H9 (cell line): Measurements from ENCODE around the gene PDZD7. TPM values are rescaled to one million over a fixed set of nuclear protein-coding genes. Genes with fewer than 3 reads are reported as not detected.

Source experiments
- DNase-seq: peaks from one replicate; pipeline ENCODE4 v3.0.0-alpha.2; 2017
- H2AFZ ChIP-seq: one replicate; pipeline ENCODE4 v1.6.1; 2013; ENCODE audit warnings: mild to moderate bottlenecking, low read length, control low read depth, moderate library complexity
- H2AK5ac ChIP-seq: 2 replicates; pipeline ENCODE4 v1.6.1; 2013; ENCODE audit warnings: low read length, control low read depth, mixed read lengths; ENCODE audit not compliant: insufficient read length
- H2BK120ac ChIP-seq: one replicate; pipeline ENCODE4 v1.6.1; 2013; ENCODE audit warnings: low read depth, mild to moderate bottlenecking, low read length, control low read depth, inconsistent platforms; ENCODE audit not compliant: poor library complexity, severe bottlenecking
- H2BK12ac ChIP-seq: 2 replicates; pipeline ENCODE4 v1.6.1; 2013; ENCODE audit warnings: low read length, control low read depth, mixed read lengths, low read depth; ENCODE audit not compliant: insufficient read length
- H2BK15ac ChIP-seq: 2 replicates; pipeline ENCODE4 v1.6.1; 2013; ENCODE audit warnings: low read depth, low read length, control low read depth
- H2BK20ac ChIP-seq: one replicate; pipeline ENCODE4 v1.6.1; 2013; ENCODE audit warnings: low read depth, mild to moderate bottlenecking, low read length, control low read depth, inconsistent platforms; ENCODE audit not compliant: poor library complexity, severe bottlenecking
- H2BK5ac ChIP-seq: 2 replicates; pipeline ENCODE4 v1.6.1; 2013; ENCODE audit warnings: low read length, control low read depth, mixed read lengths; ENCODE audit not compliant: insufficient read length
- H3K14ac ChIP-seq: 2 replicates; pipeline ENCODE4 v1.6.1; 2013; ENCODE audit warnings: low read length, control low read depth; ENCODE audit not compliant: insufficient read depth
- H3K18ac ChIP-seq: 2 replicates; pipeline ENCODE4 v1.6.1; 2013; ENCODE audit warnings: low read depth, mild to moderate bottlenecking, mixed read lengths, low read length, control low read depth; ENCODE audit not compliant: insufficient read length
- H3K23ac ChIP-seq: 2 replicates; pipeline ENCODE4 v1.6.1; 2013; ENCODE audit warnings: low read length, control low read depth, mixed read lengths, low read depth; ENCODE audit not compliant: insufficient read length
- H3K23me2 ChIP-seq: 2 replicates; pipeline ENCODE4 v1.6.1; 2013; ENCODE audit warnings: low read depth, mild to moderate bottlenecking, mixed read lengths, low read length, control low read depth; ENCODE audit not compliant: insufficient read length, poor library complexity, severe bottlenecking
- H3K27ac ChIP-seq: 2 replicates; pipeline ENCODE4 v1.5.1; 2013; ENCODE audit warnings: low read length, control low read depth, mixed read lengths, low read depth; ENCODE audit not compliant: insufficient read length
- H3K27me3 ChIP-seq: 2 replicates; pipeline ENCODE4 v1.6.1; 2013; ENCODE audit warnings: low read length, control low read depth, inconsistent platforms; ENCODE audit not compliant: insufficient read depth
- H3K4ac ChIP-seq: 2 replicates; pipeline ENCODE4 v1.6.1; 2013; ENCODE audit warnings: low read depth, mild to moderate bottlenecking, control low read depth, inconsistent platforms, low read length, moderate library complexity
- H3K4me1 ChIP-seq: 2 replicates; pipeline ENCODE4 v1.6.1; 2013; ENCODE audit warnings: low read length, control low read depth, inconsistent platforms; ENCODE audit not compliant: insufficient read depth
- H3K4me2 ChIP-seq: 2 replicates; pipeline ENCODE4 v1.6.1; 2013; ENCODE audit warnings: low read length, control low read depth, mixed read lengths; ENCODE audit not compliant: insufficient read length, insufficient read depth
- H3K56ac ChIP-seq: 2 replicates; pipeline ENCODE4 v1.6.1; 2013; ENCODE audit warnings: low read depth, mild to moderate bottlenecking, mixed read lengths, low read length, control low read depth; ENCODE audit not compliant: insufficient read length
- H3K79me1 ChIP-seq: 2 replicates; pipeline ENCODE4 v1.6.1; 2013; ENCODE audit warnings: low read depth, mild to moderate bottlenecking, moderate library complexity, low read length, control low read depth, inconsistent platforms; ENCODE audit not compliant: insufficient read depth, poor library complexity, severe bottlenecking
- H3K79me2 ChIP-seq: 2 replicates; pipeline ENCODE4 v1.6.1; 2013; ENCODE audit warnings: low read length, control low read depth, inconsistent platforms; ENCODE audit not compliant: insufficient read depth
- H3K9ac ChIP-seq: 2 replicates; pipeline ENCODE4 v1.6.1; 2013; ENCODE audit warnings: low read length, control low read depth, mixed read lengths; ENCODE audit not compliant: insufficient read length; ENCODE audit errors: extremely low read depth
- H3K9me3 ChIP-seq: one replicate; pipeline ENCODE4 v1.6.1; 2013; ENCODE audit warnings: low read depth, low read length, inconsistent platforms; ENCODE audit not compliant: control insufficient read depth
- H3T11ph ChIP-seq: one replicate; pipeline ENCODE4 v1.6.1; 2013; ENCODE audit warnings: mild to moderate bottlenecking, low read length, control low read depth, inconsistent platforms
- H4K20me1 ChIP-seq: one replicate; pipeline ENCODE4 v1.6.1; 2013; ENCODE audit not compliant: control insufficient read depth, insufficient read length, insufficient read depth
- H4K5ac ChIP-seq: 2 replicates; pipeline ENCODE4 v1.6.1; 2013; ENCODE audit warnings: low read depth, mild to moderate bottlenecking, mixed read lengths, low read length, control low read depth; ENCODE audit not compliant: insufficient read length
- H4K8ac ChIP-seq: replicated peaks from 2 replicates; pipeline ENCODE4 v1.6.1; 2013; ENCODE audit warnings: low read length, control low read depth, mixed read lengths, low read depth; ENCODE audit not compliant: insufficient read length
- H4K91ac ChIP-seq: 2 replicates; pipeline ENCODE4 v1.6.1; 2013; ENCODE audit warnings: low read depth, mild to moderate bottlenecking, moderate library complexity, mixed read lengths, low read length, control low read depth; ENCODE audit not compliant: insufficient read length
- H3K27ac Mint-ChIP-seq, 3 experiments: 2 replicates in 2 of 3; 3 replicates in 1 of 3; pipeline ENCODE4 v1.8.0; 2020 to 2021; ENCODE audit warnings: mixed read lengths in 3 of 3, mild to moderate bottlenecking in 1 of 3, moderate library complexity in 1 of 3
- H3K27me3 Mint-ChIP-seq: 2 replicates; pipeline ENCODE4 v1.8.0; 2021; ENCODE audit warnings: low read depth, mild to moderate bottlenecking, moderate library complexity, mixed read lengths
- H3K36me3 Mint-ChIP-seq, 3 experiments: 2 replicates in 2 of 3; 3 replicates in 1 of 3; pipeline ENCODE4 v1.8.0; 2020 to 2021; ENCODE audit warnings: low read depth in 3 of 3, mixed read lengths in 3 of 3; ENCODE audit not compliant: insufficient read depth in 1 of 3
- H3K4me1 Mint-ChIP-seq, 2 experiments: 2 replicates each; pipeline ENCODE4 v1.8.0; 2020; ENCODE audit warnings: mixed read lengths in 2 of 2
- H3K4me3 Mint-ChIP-seq, 2 experiments: 2 replicates in 1 of 2; 3 replicates in 1 of 2; pipeline ENCODE4 v1.8.0; 2020 to 2021; ENCODE audit warnings: mild to moderate bottlenecking in 2 of 2, mixed read lengths in 2 of 2, moderate library complexity in 1 of 2
- H3K9me3 Mint-ChIP-seq, 2 experiments: 2 replicates in 1 of 2; 3 replicates in 1 of 2; pipeline ENCODE4 v1.8.0; 2020; ENCODE audit warnings: mild to moderate bottlenecking in 2 of 2, mixed read lengths in 2 of 2, moderate library complexity in 1 of 2
- WGBS: extraction: QIAGEN DNeasy Blood & Tissue Kit; methylation state at CpG from one replicate; pipeline ENCODE4 v1.1.7; 2013; ENCODE audit warnings: missing lambda C conversion rate, low lambda C conversion rate, mixed read lengths; ENCODE audit not compliant: insufficient read length; ENCODE audit errors: extremely low coverage; 5-methylcytosine and 5-hydroxymethylcytosine counted together
- total RNA-seq: library from RNA; stranded (reverse); gene quantifications from 2 replicates; pipeline ENCODE4 v1.2.1, GENCODE V29; 2021
- TF ChIP-seq, protein P1 (sequence below): fragments of 200-600 bp; sonication (generic); conservative IDR thresholded peaks from 3 replicates; pipeline ENCODE4 v1.8.0; 2021; ENCODE audit warnings: antibody characterized with exemption, mild to moderate bottlenecking

Gene PDZD7
- total RNA-seq, 1 experiment from 2014 or later: 2.0 TPM

DNA sequence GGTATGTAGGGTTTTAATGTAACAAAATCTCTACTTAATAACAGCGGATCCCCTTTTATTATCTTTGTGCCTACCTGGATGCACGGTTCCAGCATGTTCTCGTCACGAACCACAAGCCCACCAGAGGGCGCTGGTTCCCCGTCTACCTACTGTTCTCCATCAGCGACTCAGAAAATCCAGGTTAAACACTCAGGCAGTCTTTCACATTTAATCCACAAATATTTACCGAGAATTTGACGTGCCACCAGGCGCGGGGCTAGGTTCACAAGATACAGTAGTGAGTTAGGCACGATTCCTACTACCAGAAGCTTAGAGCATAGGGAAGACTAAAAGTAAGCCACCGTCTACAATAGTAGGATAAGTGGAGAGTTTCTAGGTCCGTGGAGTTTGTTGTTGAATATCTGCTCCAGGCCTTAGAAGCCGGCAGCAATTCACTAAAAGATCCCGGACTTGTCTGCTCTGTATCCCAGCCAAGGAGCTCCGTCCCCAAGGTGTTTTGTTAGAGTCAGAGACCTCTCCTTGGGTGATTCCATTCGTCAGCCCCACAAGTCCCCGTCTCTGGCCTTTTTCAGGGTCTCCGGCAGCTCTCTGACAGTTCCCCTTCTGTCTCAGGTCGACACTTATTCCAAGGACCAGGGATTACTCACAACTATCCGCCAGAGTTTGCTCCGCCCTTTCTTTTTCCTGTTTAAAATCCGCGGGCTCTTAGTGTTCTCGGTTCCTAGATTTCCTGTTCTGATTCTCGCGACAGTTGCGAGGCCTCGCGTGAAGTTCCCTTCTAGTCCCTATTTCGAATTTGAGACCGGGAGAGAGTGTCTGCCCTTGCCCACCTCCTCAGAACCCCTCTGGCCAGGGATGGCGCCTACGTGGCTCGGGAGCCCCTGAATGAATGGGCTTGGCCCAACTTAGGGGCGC, 29.4 kb upstream of the PDZD7 start:
- H3K9me3 Mint-ChIP-seq: no peaks in the 10 kb centered on the region; a peak in 1 of 5 replicates
- Histone ChIP-seq H3K79me2 (no peaks in the 10 kb centered on the region), H3K9ac (peak overlapping the region; percentile 98), H4K5ac (no peak overlapping the region), H4K91ac (no peak overlapping the region), H3K4me2 (peak overlapping the region; percentile 98), H2BK15ac (no peak overlapping the region), H3K14ac (peak overlapping the region; percentile 90), H3K23me2 (peaks cover 25% of the 10 kb centered on the region), H3K27ac (peak overlapping the region; percentile 35), H3K18ac (peak overlapping the region; percentile 96), H2BK12ac (no peak overlapping the region), H2BK20ac (no peak overlapping the region), H2AFZ (peak overlapping the region; percentile 94), H2AK5ac (no peak overlapping the region), H4K8ac (no peak overlapping the region), H3K27me3 (peaks cover 31% of the 10 kb centered on the region), H3K56ac (no peak overlapping the region), H3K4me1 (no peaks in the 10 kb centered on the region), H3K4ac (no peak overlapping the region), H3K9me3 (no peaks in the 10 kb centered on the region), H2BK120ac (no peak overlapping the region), H2BK5ac (no peak overlapping the region), H3K79me1 (no peaks in the 10 kb centered on the region), H3T11ph (no peak overlapping the region), H4K20me1 (no peaks in the 10 kb centered on the region), H3K23ac (no peak overlapping the region)
- WGBS: no CpG with 5 or more reads among the region's 37 CpGs
- H3K27me3 Mint-ChIP-seq: peaks cover 39% of the 10 kb centered on the region
- peak overlapping the region; percentile 93 to 96 for H3K4me3 Mint-ChIP-seq
- peak overlapping the region; percentile 96 to 99 (median 98) for H3K27ac Mint-ChIP-seq
- TF ChIP-seq, protein P1, sequence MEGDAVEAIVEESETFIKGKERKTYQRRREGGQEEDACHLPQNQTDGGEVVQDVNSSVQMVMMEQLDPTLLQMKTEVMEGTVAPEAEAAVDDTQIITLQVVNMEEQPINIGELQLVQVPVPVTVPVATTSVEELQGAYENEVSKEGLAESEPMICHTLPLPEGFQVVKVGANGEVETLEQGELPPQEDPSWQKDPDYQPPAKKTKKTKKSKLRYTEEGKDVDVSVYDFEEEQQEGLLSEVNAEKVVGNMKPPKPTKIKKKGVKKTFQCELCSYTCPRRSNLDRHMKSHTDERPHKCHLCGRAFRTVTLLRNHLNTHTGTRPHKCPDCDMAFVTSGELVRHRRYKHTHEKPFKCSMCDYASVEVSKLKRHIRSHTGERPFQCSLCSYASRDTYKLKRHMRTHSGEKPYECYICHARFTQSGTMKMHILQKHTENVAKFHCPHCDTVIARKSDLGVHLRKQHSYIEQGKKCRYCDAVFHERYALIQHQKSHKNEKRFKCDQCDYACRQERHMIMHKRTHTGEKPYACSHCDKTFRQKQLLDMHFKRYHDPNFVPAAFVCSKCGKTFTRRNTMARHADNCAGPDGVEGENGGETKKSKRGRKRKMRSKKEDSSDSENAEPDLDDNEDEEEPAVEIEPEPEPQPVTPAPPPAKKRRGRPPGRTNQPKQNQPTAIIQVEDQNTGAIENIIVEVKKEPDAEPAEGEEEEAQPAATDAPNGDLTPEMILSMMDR: peak; percentile 95
- peaks cover 24 to 31% of the 10 kb centered on the region in 2 experiments for H3K4me1 Mint-ChIP-seq
- peak; percentile 90 for DNase-seq
- H3K36me3 Mint-ChIP-seq: peaks cover 0 to 12% (median under 1%) of the 10 kb centered on the region in 3 experiments; a peak in 4 of 7 replicates
